ENCODE data around the gene UBQLNL. TPM values are rescaled to one million over a fixed set of nuclear protein-coding genes. Genes with fewer than 3 reads are reported as not detected.
A peak's percentile ranks its signal among the peaks of the same experiment; 100 is the strongest.

The UBQLNL gene
- total RNA-seq, 4 donors from 2014 or later = 1.2 to 3.7 (median 2.1) TPM

GRCh38 chr11:5488385-5488784 lies 28.1 kb downstream of the UBQLNL start, which contains the start of gene OR52D1:
TSS of gene OR52D1 (plus strand) at chr11:5488685. CDS start at chr11:5488707, 22 bp downstream.
- Histone ChIP-seq H3K27me3 (no peaks in the 10 kb centered on the region), H3K9me3 (no peaks in the 10 kb centered on the region), H3K27ac (no peak within 1 kb of the TSS), H3K4me1 (no peaks in the 10 kb centered on the region), H3K4me3 (no peak within 1 kb of the TSS), H3K36me3 (no peaks in the 10 kb centered on the region)
- no peak for DNase-seq (ENCODE audit: low spot score in 2 of 2)
- TF ChIP-seq EP300 (IDR thresholded peaks at IDR 0.05) = no peak
- TF ChIP-seq, protein P1, sequence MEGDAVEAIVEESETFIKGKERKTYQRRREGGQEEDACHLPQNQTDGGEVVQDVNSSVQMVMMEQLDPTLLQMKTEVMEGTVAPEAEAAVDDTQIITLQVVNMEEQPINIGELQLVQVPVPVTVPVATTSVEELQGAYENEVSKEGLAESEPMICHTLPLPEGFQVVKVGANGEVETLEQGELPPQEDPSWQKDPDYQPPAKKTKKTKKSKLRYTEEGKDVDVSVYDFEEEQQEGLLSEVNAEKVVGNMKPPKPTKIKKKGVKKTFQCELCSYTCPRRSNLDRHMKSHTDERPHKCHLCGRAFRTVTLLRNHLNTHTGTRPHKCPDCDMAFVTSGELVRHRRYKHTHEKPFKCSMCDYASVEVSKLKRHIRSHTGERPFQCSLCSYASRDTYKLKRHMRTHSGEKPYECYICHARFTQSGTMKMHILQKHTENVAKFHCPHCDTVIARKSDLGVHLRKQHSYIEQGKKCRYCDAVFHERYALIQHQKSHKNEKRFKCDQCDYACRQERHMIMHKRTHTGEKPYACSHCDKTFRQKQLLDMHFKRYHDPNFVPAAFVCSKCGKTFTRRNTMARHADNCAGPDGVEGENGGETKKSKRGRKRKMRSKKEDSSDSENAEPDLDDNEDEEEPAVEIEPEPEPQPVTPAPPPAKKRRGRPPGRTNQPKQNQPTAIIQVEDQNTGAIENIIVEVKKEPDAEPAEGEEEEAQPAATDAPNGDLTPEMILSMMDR (IDR thresholded peaks at IDR 0.05) = no peak
- no peak for TF ChIP-seq POLR2A (IDR thresholded peaks at IDR 0.05)

- H3K9me3 ChIP-seq = no peaks in the 10 kb centered on the region
- no peak for DNase-seq (ENCODE audit: low spot score in 2 of 2)
- 73 to 82% methylated on average over 3 of the region's 3 CpGs for WGBS, 2 donors
- no peaks in the 10 kb centered on the region for H3K27me3 ChIP-seq
- no peaks in the 10 kb centered on the region for H3K4me1 ChIP-seq
- no peak overlapping the region for H3K27ac ChIP-seq
- no peaks in the 10 kb centered on the region for H3K36me3 ChIP-seq
- no peak overlapping the region for H3K4me3 ChIP-seq
- TF ChIP-seq POLR2A (IDR thresholded peaks at IDR 0.05) = no peak
- TF ChIP-seq, protein P1 (IDR thresholded peaks at IDR 0.05) = no peak
- TF ChIP-seq EP300 (IDR thresholded peaks at IDR 0.05) = no peak
Observed at GRCh38 chr11:5486421-5486820, 30.1 kb downstream of the UBQLNL start.

DNA sequence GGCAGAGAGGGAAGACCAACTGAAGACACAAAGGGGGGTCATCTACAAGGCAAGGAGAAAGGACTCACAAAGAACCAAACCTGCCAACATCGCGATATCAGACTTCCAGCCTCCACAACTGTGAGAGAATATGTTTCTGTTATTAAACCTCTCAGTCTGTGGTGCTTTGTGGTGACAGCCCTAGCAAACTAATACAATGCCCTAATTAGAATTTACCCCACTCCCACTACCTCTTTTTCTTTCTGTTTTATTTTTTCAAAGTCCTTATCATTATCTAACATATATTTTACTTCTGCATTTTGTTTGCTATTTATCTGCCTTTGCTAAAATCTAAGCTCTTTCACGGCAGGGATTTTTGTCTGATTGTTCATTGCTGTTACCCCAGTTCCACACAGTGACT lies 30.5 kb downstream of the UBQLNL start:
- TF ChIP-seq, protein P1 (IDR thresholded peaks at IDR 0.05) = no peak
- TF ChIP-seq EP300 (IDR thresholded peaks at IDR 0.05) (no peak), POLR2A (IDR thresholded peaks at IDR 0.05) (no peak)
- 91 to 92% methylated on average over 3 of the region's 3 CpGs for whole genome bisulfite sequencing, 2 donors

DNA sequence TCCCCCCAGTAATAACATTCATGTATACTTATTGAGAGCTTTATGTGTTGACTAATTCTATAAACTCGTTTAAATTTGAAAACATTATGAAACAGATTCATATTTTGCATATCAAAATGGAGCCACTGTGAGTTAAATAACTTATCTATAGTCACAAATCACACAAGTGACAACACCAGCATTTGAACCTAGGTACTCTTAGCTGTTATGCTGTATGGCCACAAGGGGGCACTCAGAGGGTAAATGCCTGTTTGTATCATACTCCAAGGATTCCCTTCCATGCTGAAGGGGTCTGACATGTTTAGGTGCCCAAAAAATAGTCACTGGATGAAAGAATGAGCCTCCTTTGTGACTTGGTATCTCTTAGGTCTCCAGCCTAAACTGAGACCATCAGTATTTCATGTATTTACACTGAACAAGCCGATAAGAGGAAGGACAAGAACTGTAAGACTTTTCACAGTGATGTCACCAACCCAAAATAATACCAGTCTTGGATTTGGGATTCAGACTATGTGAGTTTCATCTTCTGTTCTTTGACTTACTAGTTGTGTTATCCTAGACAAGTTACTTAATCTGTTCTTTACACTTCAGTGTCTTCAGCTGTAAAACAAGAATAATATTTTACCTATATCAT lies 40.2 kb downstream of the UBQLNL start:
- peak in 1 of 2 donors; percentile 13 for DNase-seq (ENCODE audit: low spot score in 2 of 2)
- Histone ChIP-seq H3K4me3 (no peak overlapping the region), H3K9me3 (no peaks in the 10 kb centered on the region), H3K36me3 (no peaks in the 10 kb centered on the region), H3K4me1 (no peaks in the 10 kb centered on the region), H3K27ac (no peak overlapping the region), H3K27me3 (no peaks in the 10 kb centered on the region)
- TF ChIP-seq POLR2A (IDR thresholded peaks at IDR 0.05) (no peak), EP300 (IDR thresholded peaks at IDR 0.05) (no peak)
- TF ChIP-seq, protein P1 (IDR thresholded peaks at IDR 0.05) = peak; percentile 54 to 67 (median 59)
- WGBS, 2 donors = 32 to 42% methylated on average over 2 of the region's 2 CpGs

More for the DNA sequence above, 30.5 kb downstream of the UBQLNL start:
- Histone ChIP-seq H3K9me3 (no peaks in the 10 kb centered on the region), H3K27ac (no peak overlapping the region), H3K4me3 (no peak overlapping the region), H3K27me3 (no peaks in the 10 kb centered on the region), H3K36me3 (no peaks in the 10 kb centered on the region), H3K4me1 (no peaks in the 10 kb centered on the region)
- DNase-seq (ENCODE audit: low spot score in 2 of 2) = no peak

DNA sequence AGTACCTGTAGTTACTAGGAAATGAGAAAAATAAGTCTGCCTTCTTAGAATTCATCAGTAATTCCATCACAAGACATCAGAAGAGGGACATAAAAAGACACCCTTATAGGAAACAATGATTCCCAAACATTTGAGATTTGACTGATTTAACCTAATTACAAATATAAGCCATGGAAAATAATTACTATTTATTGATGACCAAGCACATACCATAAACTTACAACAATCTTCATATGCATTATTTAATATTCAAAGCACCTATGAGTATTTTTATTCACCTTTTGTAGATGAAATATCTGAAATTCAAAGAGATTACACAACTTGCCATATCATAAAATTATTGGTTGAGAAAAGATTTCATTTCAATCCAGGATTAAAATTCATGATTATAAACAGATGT lies 42.6 kb downstream of the UBQLNL start:
- H3K36me3 ChIP-seq = no peaks in the 10 kb centered on the region
- H3K27ac ChIP-seq = no peak overlapping the region
- no peak overlapping the region for H3K4me3 ChIP-seq
- H3K9me3 ChIP-seq = no peaks in the 10 kb centered on the region
- no peaks in the 10 kb centered on the region for H3K4me1 ChIP-seq
- TF ChIP-seq, protein P1 (IDR thresholded peaks at IDR 0.05) = no peak
- TF ChIP-seq EP300 (IDR thresholded peaks at IDR 0.05) (no peak), POLR2A (IDR thresholded peaks at IDR 0.05) (no peak)
- no peak for DNase-seq (ENCODE audit: low spot score in 2 of 2)
- H3K27me3 ChIP-seq = no peaks in the 10 kb centered on the region
